Activated naive CD8-positive, alpha-beta T cell treated with anti-CD3 and anti-CD28 coated beads, Interleukin-2, amount 50 U/mL, for 16 hours (primary cell): ENCODE data around the gene COX20.
"Not testable (repeated sequence)": the region's sequence is repeated elsewhere in the genome, so short reads cannot be mapped to it uniquely, and the experiment has no call there.

Source experiments
- DNase-seq: peaks from one replicate; pipeline ENCODE4 v3.0.0-alpha.2; 2020; ENCODE audit warnings: low read depth, low spot score

COX20 gene

GRCh38 chr1:244835276-244836134 lies at the start of gene COX20:
Gene COX20, plus strand, starts transcription at chr1:244835658. Its CDS starts 57 bp downstream, at chr1:244835715.
- DNase-seq, result peak; percentile 73

GRCh38 chr1:244788493-244789275 lies 46.8 kb upstream of the COX20 start:
- no peak for DNase-seq

- DNase-seq, result no peak
Observed at GRCh38 chr1:244789276-244789580, 46.2 kb upstream of the COX20 start.

GRCh38 chr1:244789731-244790130 lies 45.7 kb upstream of the COX20 start:
- DNase-seq, result no peak

- no peak for DNase-seq
Observed at GRCh38 chr1:244791061-244791460, 44.4 kb upstream of the COX20 start.

GRCh38 chr1:244792188-244792850 lies 43.1 kb upstream of the COX20 start:
- no peak for DNase-seq

- DNase-seq, result no peak
Observed at GRCh38 chr1:244794071-244794470, 41.4 kb upstream of the COX20 start.

GRCh38 chr1:244794516-244794915 lies 40.9 kb upstream of the COX20 start:
- DNase-seq, result not testable (repeated sequence)

GRCh38 chr1:244796719-244797406 lies 38.6 kb upstream of the COX20 start:
- peak; percentile 8 for DNase-seq

GRCh38 chr1:244800821-244801220 lies 34.6 kb upstream of the COX20 start:
- no peak for DNase-seq

GRCh38 chr1:244801246-244801645 lies 34.2 kb upstream of the COX20 start:
- DNase-seq, result peak; percentile 14

- no peak for DNase-seq
Observed at GRCh38 chr1:244802041-244802440, 33.4 kb upstream of the COX20 start.

- no peak for DNase-seq
Observed at GRCh38 chr1:244802556-244803239, 32.8 kb upstream of the COX20 start.

GRCh38 chr1:244804841-244805240 lies 30.6 kb upstream of the COX20 start:
- no peak for DNase-seq

- no peak for DNase-seq
Observed at GRCh38 chr1:244807138-244807537, 28.3 kb upstream of the COX20 start.

- DNase-seq, result no peak
Observed at GRCh38 chr1:244810221-244810620, 25.2 kb upstream of the COX20 start.

- no peak for DNase-seq
Observed at GRCh38 chr1:244813327-244813726, 22.1 kb upstream of the COX20 start.

GRCh38 chr1:244815600-244816099 lies 19.8 kb upstream of the COX20 start:
- DNase-seq, result no peak

- DNase-seq, result no peak
Observed at GRCh38 chr1:244817415-244817894, 18.0 kb upstream of the COX20 start.

GRCh38 chr1:244820131-244820530 lies 15.3 kb upstream of the COX20 start:
- DNase-seq, result no peak

GRCh38 chr1:244821134-244821533 lies 14.3 kb upstream of the COX20 start:
- no peak for DNase-seq
